Endothelial cell of umbilical vein (primary cell): ENCODE results near the gene PAK2.
"Not testable (repeated sequence)": the region's sequence is repeated elsewhere in the genome, so short reads cannot be mapped to it uniquely, and the experiment has no call there.

Source experiments
- JUN ChIP-seq: IDR thresholded peaks from 2 replicates; pipeline ENCODE4 v1.6.1; 2011; ENCODE audit warnings: borderline replicate concordance, low read depth; ENCODE audit not compliant: insufficient read length, insufficient read depth
- POLR2A ChIP-seq: IDR thresholded peaks from 2 replicates; pipeline ENCODE4 v1.6.1; 2012; ENCODE audit warnings: low read depth, mild to moderate bottlenecking, control low read depth, low read length

DNA sequence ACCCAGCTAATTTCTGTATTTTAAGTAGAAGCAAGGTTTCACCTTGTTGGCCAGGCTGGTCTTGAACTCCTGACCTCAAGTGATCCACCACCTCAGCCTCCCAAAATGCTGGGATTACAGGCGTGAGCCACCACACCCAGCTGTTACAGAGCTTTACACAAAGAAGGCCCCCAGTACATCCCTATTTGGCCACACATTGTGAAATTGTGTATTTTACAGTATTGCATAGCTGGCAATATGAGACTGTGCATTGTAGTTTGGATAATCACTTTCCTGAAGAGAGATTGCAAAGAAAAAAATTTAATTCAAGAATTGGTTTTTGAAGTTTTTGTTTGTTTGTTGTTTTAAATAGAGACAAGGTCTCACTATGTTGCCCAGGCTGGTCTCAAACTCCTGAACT, 97.0 kb downstream of the PAK2 start:
- not testable (repeated sequence) for TF ChIP-seq JUN, POLR2A
